ENCODE data around the gene TNFSF9.
"Not testable (repeated sequence)": the region's sequence is repeated elsewhere in the genome, so short reads cannot be mapped to it uniquely, and the experiment has no call there.

The TNFSF9 gene

GRCh38 chr19:6539514-6539913 lies 8.7 kb downstream of the TNFSF9 start (continued):
- no peak for TF ChIP-seq TCF4 (CRISPR knock-in tag; IDR thresholded peaks at IDR 0.05; ENCODE audit: borderline replicate concordance)

- ATAC-seq = no peak
- TF ChIP-seq ZFP3 (CRISPR knock-in tag; IDR thresholded peaks at IDR 0.05) (no peak), ISL1 (CRISPR knock-in tag; IDR thresholded peaks at IDR 0.05) (no peak), SNAI2 (CRISPR knock-in tag; IDR thresholded peaks at IDR 0.05) (no peak), TSHZ2 (CRISPR knock-in tag; IDR thresholded peaks at IDR 0.05) (no peak), ARNTL (CRISPR knock-in tag; IDR thresholded peaks at IDR 0.05; ENCODE audit: borderline replicate concordance, low read depth) (no peak), ESRRG (CRISPR knock-in tag; IDR thresholded peaks at IDR 0.05) (no peak), CREB5 (CRISPR knock-in tag; IDR thresholded peaks at IDR 0.05; ENCODE audit: low read depth) (no peak), PPARA (CRISPR knock-in tag; IDR thresholded peaks at IDR 0.05; ENCODE audit: borderline replicate concordance) (no peak), BACH2 (CRISPR knock-in tag; IDR thresholded peaks at IDR 0.05; ENCODE audit: borderline replicate concordance) (no peak), TOX (CRISPR knock-in tag; IDR thresholded peaks at IDR 0.05; ENCODE audit: borderline replicate concordance) (no peak), POU6F1 (CRISPR knock-in tag; IDR thresholded peaks at IDR 0.05; ENCODE audit: borderline replicate concordance, low read depth) (no peak)
Observed at GRCh38 chr19:6540918-6541689, 10.3 kb downstream of the TNFSF9 start.

GRCh38 chr19:6543866-6544347 lies 13.1 kb downstream of the TNFSF9 start:
- TF ChIP-seq ESRRG (CRISPR knock-in tag; IDR thresholded peaks at IDR 0.05) (no peak), ISL1 (CRISPR knock-in tag; IDR thresholded peaks at IDR 0.05) (no peak), TOX (CRISPR knock-in tag; IDR thresholded peaks at IDR 0.05; ENCODE audit: borderline replicate concordance) (no peak), CSRNP3 (CRISPR knock-in tag; IDR thresholded peaks at IDR 0.05) (no peak), ZFP30 (CRISPR knock-in tag; IDR thresholded peaks at IDR 0.05) (no peak)
- ATAC-seq = no peak

GRCh38 chr19:6550679-6551078 lies 19.9 kb downstream of the TNFSF9 start:
- not testable (repeated sequence) for ATAC-seq

GRCh38 chr19:6551091-6551490 lies 20.3 kb downstream of the TNFSF9 start:
- ATAC-seq = no peak
- no peak for TF ChIP-seq PATZ1 (CRISPR knock-in tag; IDR thresholded peaks at IDR 0.05; ENCODE audit: borderline replicate concordance)
- TF ChIP-seq ZFP30 (CRISPR knock-in tag; IDR thresholded peaks at IDR 0.05) = no peak
- TF ChIP-seq ZNF565 (CRISPR knock-in tag; conservative IDR thresholded peaks at IDR 0.05; ENCODE audit: low read depth) = no peak
